Bronchial epithelial cell (primary cell): Measurements from ENCODE around the gene CACHD1. TPM values are rescaled to one million over a fixed set of nuclear protein-coding genes. Genes with fewer than 3 reads are reported as not detected.

Experiments used
- DNase-seq: peaks from one replicate; pipeline ENCODE4 v3.0.0-alpha.2; 2010; ENCODE audit warnings: low read depth
- FAIRE-seq: peaks from 2 replicates; lab custom pipeline; 2011; peaks lifted over from hg19 to GRCh38; lab: Jason Lieb, UNC
- H3K27me3 ChIP-seq: 2 replicates; pipeline ENCODE4 v1.5.1; 2011; ENCODE audit warnings: low read length; ENCODE audit not compliant: control insufficient read depth, insufficient read depth
- H3K36me3 ChIP-seq: 2 replicates; pipeline ENCODE4 v1.5.1; 2011; ENCODE audit warnings: low read length; ENCODE audit not compliant: control insufficient read depth, insufficient read depth
- H3K4me3 ChIP-seq: 2 replicates; pipeline ENCODE4 v1.5.1; 2011; ENCODE audit warnings: mild to moderate bottlenecking, low read depth, low read length, control low read depth
- CTCF ChIP-seq: IDR thresholded peaks from 2 replicates; pipeline ENCODE4 v1.5.1; 2011; ENCODE audit warnings: mild to moderate bottlenecking, moderate library complexity, low read length, control low read depth, inconsistent platforms; ENCODE audit not compliant: insufficient read depth, severe bottlenecking
- total RNA-seq: library from RNA; depleted of rRNA; stranded (reverse); fragments of >200 nt; gene quantifications from 2 replicates; pipeline ENCODE4 v1.2.1, GENCODE V29; 2014

CACHD1 gene
- total RNA-seq, 1 donor from 2014 or later = 1.8 TPM

- TF ChIP-seq CTCF = no peak
- no peak for DNase-seq
- no peak for FAIRE-seq
- Histone ChIP-seq H3K36me3 (no peaks in the 10 kb centered on the region), H3K27me3 (no peaks in the 10 kb centered on the region), H3K4me3 (no peak overlapping the region)
Observed at GRCh38 chr1:64663668-64664067, 193.7 kb downstream of the CACHD1 start.

- H3K36me3 ChIP-seq = no peaks in the 10 kb centered on the region
- FAIRE-seq = peak; percentile 55
- H3K27me3 ChIP-seq = no peaks in the 10 kb centered on the region
- H3K4me3 ChIP-seq = no peak overlapping the region
- TF ChIP-seq CTCF = no peak
- DNase-seq = no peak
Observed at GRCh38 chr1:64664299-64664698, 194.4 kb downstream of the CACHD1 start.

- FAIRE-seq (no peak), DNase-seq (no peak)
- no peak for TF ChIP-seq CTCF
- Histone ChIP-seq H3K4me3 (no peak overlapping the region), H3K36me3 (no peaks in the 10 kb centered on the region), H3K27me3 (no peaks in the 10 kb centered on the region)
Observed at GRCh38 chr1:64669098-64669675, 199.3 kb downstream of the CACHD1 start.

GRCh38 chr1:64675718-64676345 is 205.9 kb downstream of the CACHD1 start:
- DNase-seq = peak; percentile 30
- peak; percentile 49 for TF ChIP-seq CTCF
- no peaks in the 10 kb centered on the region for H3K36me3 ChIP-seq
- H3K4me3 ChIP-seq = no peak overlapping the region
- H3K27me3 ChIP-seq = no peaks in the 10 kb centered on the region
- no peak for FAIRE-seq

- H3K36me3 ChIP-seq = no peaks in the 10 kb centered on the region
- DNase-seq (no peak), FAIRE-seq (no peak)
- no peak for TF ChIP-seq CTCF
- H3K27me3 ChIP-seq = no peaks in the 10 kb centered on the region
- no peak overlapping the region for H3K4me3 ChIP-seq
Observed at GRCh38 chr1:64676386-64676785, 206.5 kb downstream of the CACHD1 start.
